Measurements from ENCODE around the gene NRG2. TPM values are rescaled to one million over a fixed set of nuclear protein-coding genes. Genes with fewer than 3 reads are reported as not detected.

NRG2 gene
- total RNA-seq, 2 experiments from 2014 or later, result not detected

GRCh38 chr5:139958432-139959148 lies 84.5 kb downstream of the NRG2 start:
- no peak for DNase-seq
- H3K27ac Mint-ChIP-seq, result no peak overlapping the region
- no peak overlapping the region for H3K4me3 Mint-ChIP-seq
- H3K36me3 Mint-ChIP-seq (ENCODE audit: low read depth), result no peaks in the 10 kb centered on the region
- H3K27me3 Mint-ChIP-seq, result no peaks in the 10 kb centered on the region
- ChIA-PET CTCF (interaction anchor here (0.8 to 4.6 kb wide), 3 partner anchors 8 to 171 kb away, joined by 3 to 25 read pairs (median 3); no protein-coding TSS in a partner anchor), POLR2A (no interaction called here)
- H3K9me3 Mint-ChIP-seq, result no peaks in the 10 kb centered on the region
- H3K4me1 Mint-ChIP-seq, result no peaks in the 10 kb centered on the region

DNA sequence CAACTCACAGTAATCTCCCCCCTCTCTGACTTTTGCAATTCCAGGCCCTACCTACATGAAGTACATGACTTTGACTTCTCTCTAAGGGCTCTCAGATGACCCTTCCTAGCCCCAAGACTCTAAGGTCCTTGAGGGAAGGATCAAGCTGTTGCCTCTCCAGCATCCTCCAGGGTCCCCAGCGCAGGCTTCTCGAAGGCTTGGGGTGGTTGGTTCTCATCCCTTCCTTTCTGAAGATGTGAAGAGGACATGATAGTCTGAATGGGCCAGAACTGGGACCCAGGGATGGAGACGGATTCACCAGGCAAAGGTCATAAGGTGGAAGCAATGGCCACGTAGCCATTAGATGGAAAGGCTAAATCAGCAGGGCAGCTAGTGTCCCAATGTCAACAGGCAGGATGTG lies 86.8 kb downstream of the NRG2 start:
- Mint-ChIP-seq H3K27me3 (no peaks in the 10 kb centered on the region), H3K9me3 (no peaks in the 10 kb centered on the region), H3K36me3 (ENCODE audit: low read depth) (no peaks in the 10 kb centered on the region), H3K27ac (no peak overlapping the region), H3K4me1 (no peaks in the 10 kb centered on the region), H3K4me3 (no peak overlapping the region)
- ChIA-PET CTCF (interaction anchor here (1.1 to 4.6 kb wide), 5 partner anchors 10 to 181 kb away, joined by 3 to 25 read pairs (median 3); no protein-coding TSS in a partner anchor), POLR2A (no interaction called here)
- DNase-seq, result no peak

DNA sequence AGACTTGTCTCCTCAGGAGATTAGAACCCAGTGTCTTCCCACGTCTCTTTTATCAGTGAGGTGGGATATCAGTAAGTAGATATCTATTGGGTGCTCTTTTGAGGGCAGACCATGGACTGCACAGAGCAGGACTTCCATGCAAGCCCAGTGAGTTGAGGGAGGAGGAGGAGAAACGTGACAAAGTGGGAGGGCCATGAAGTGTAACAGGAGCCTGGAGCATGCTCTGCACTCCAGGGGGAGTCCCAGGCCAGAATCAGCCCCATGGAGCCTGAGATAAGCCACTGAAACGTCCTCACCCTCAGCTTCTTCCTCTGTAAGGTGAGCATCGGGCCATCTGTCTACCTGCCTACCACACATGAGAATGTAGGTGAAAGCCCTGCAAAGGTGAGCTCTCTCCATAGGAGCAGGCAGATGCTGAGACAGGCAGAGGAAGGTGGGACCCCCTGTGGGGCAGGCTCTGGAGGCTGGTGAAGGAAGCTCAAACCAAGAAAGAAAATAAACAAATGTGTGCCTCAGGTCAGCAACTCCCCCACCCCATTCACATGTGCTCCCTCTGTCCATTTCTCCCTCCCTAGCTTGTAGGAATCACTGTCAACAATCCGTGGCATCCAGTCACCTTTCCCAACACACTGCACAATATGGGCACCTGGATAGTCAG lies 87.4 kb downstream of the NRG2 start:
- no peaks in the 10 kb centered on the region for H3K4me1 Mint-ChIP-seq
- POLR2A ChIA-PET, result no interaction called here
- DNase-seq, result no peak
- no peak overlapping the region for H3K27ac Mint-ChIP-seq
- no peaks in the 10 kb centered on the region for H3K9me3 Mint-ChIP-seq
- CTCF ChIA-PET, result interaction anchor here (1.1 to 4.6 kb wide), 5 partner anchors 11 to 180 kb away, joined by 3 to 25 read pairs (median 3); no protein-coding TSS in a partner anchor
- no peak overlapping the region for H3K4me3 Mint-ChIP-seq
- peaks cover under 1% of the 10 kb centered on the region for H3K27me3 Mint-ChIP-seq
- H3K36me3 Mint-ChIP-seq (ENCODE audit: low read depth), result no peaks in the 10 kb centered on the region

- ChIA-PET POLR2A (no interaction called here), CTCF (interaction anchor here (1.4 to 4.6 kb wide), 2 partner anchors 13 to 30 kb away, joined by 3 to 25 read pairs; no protein-coding TSS in a partner anchor)
- Mint-ChIP-seq H3K27ac (no peak overlapping the region), H3K4me3 (no peak overlapping the region), H3K36me3 (ENCODE audit: low read depth) (no peaks in the 10 kb centered on the region), H3K9me3 (no peaks in the 10 kb centered on the region), H3K4me1 (no peaks in the 10 kb centered on the region), H3K27me3 (peaks cover 4% of the 10 kb centered on the region)
- DNase-seq, result no peak
These were observed 88.0 kb downstream of the NRG2 start for GRCh38 chr5:139955053-139955605.

DNA sequence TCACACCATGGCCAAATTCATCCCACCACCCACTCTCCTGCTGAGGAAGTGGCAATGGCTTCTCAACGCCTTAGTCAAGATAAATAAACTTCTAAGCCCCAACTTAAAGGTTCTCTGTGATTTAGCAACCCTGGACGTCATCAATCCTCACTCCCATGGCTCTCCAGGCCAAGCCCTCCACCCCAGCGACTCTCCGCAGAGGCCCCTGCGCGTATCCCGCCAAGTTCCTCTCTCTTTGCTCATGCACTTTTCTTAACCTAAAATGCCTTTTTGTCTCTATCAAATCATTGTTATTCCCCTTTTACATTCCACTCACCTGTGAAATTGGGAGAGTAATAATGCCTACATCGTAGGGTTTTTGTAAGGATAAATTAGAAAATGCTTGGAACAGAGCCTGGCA lies 88.6 kb downstream of the NRG2 start:
- no peak overlapping the region for H3K27ac Mint-ChIP-seq
- no peaks in the 10 kb centered on the region for H3K4me1 Mint-ChIP-seq
- no peak for DNase-seq
- peaks cover 4% of the 10 kb centered on the region for H3K27me3 Mint-ChIP-seq
- POLR2A ChIA-PET, result no interaction called here
- no peak overlapping the region for H3K4me3 Mint-ChIP-seq
- CTCF ChIA-PET, result interaction anchor here (1.3 to 4.6 kb wide), 2 partner anchors 14 to 15 kb away, joined by 3 to 25 read pairs; no protein-coding TSS in a partner anchor
- no peaks in the 10 kb centered on the region for H3K36me3 Mint-ChIP-seq (ENCODE audit: low read depth)
- no peaks in the 10 kb centered on the region for H3K9me3 Mint-ChIP-seq

DNA sequence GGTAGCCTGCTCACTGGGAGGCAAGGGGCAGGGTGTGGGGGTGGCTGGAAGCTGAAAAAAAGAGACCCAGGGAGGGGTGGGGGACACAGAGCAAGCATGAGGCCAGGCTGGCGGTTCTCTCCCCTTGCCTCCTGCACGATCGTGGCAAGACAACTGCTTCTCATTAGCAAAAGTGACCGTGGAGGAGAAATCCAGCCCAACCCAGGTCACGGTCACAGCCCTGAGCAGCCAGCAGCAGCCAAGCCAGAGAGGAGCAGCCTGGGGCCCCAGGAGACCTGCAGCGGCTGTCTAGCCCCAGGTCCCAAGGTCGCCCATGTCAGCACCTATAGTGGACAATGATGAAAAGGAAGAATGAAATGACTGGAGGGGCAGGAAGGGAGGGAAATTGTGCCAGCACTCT lies 89.1 kb downstream of the NRG2 start:
- POLR2A ChIA-PET, result no interaction called here
- Mint-ChIP-seq H3K36me3 (ENCODE audit: low read depth) (no peaks in the 10 kb centered on the region), H3K9me3 (no peaks in the 10 kb centered on the region), H3K27me3 (peaks cover 7% of the 10 kb centered on the region), H3K4me1 (no peaks in the 10 kb centered on the region), H3K4me3 (no peak overlapping the region), H3K27ac (no peak overlapping the region)
- CTCF ChIA-PET, result interaction anchor here (1.3 kb wide), 1 partner anchor 15 kb away, joined by 3 read pairs; no protein-coding TSS in a partner anchor
- no peak for DNase-seq

DNA sequence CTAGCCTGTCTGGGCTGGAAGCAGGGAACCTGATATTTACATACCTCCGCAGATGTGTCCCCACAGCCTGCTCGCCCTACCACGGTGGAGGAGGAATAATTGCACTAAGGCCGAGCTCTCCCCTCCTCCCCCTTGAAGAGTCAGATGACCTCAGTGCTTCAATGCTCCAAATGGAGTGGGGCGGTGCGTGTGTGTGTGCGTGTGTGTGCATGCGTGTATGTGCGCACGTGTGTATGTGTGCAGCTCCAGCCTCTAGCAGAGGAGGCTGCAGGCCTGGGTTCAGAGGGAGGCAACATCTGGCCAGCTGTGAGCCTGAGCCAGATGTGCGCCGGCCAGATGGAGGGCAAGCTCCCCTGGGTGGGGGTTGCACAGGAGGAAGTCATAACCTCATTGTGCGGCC lies 90.5 kb downstream of the NRG2 start:
- DNase-seq, result no peak
- Mint-ChIP-seq H3K4me1 (no peaks in the 10 kb centered on the region), H3K27me3 (peaks cover 18% of the 10 kb centered on the region), H3K9me3 (no peaks in the 10 kb centered on the region), H3K36me3 (ENCODE audit: low read depth) (no peaks in the 10 kb centered on the region), H3K27ac (no peak overlapping the region), H3K4me3 (no peak overlapping the region)
- CTCF ChIA-PET, result interaction anchor here (1.3 kb wide), 1 partner anchor 17 kb away, joined by 3 read pairs; no protein-coding TSS in a partner anchor
- POLR2A ChIA-PET, result no interaction called here

- H3K36me3 Mint-ChIP-seq (ENCODE audit: low read depth), result no peaks in the 10 kb centered on the region
- POLR2A ChIA-PET, result no interaction called here
- no peaks in the 10 kb centered on the region for H3K4me1 Mint-ChIP-seq
- DNase-seq, result no peak
- H3K27me3 Mint-ChIP-seq, result peaks cover 22% of the 10 kb centered on the region
- no peak overlapping the region for H3K4me3 Mint-ChIP-seq
- H3K27ac Mint-ChIP-seq, result no peak overlapping the region
- CTCF ChIA-PET, result interaction anchor here (1.3 kb wide), 1 partner anchor 17 kb away, joined by 3 read pairs; no protein-coding TSS in a partner anchor
- no peaks in the 10 kb centered on the region for H3K9me3 Mint-ChIP-seq
These were observed 91.1 kb downstream of the NRG2 start for GRCh38 chr5:139951983-139952382.

GRCh38 chr5:139951296-139951924 lies 91.7 kb downstream of the NRG2 start:
- CTCF ChIA-PET, result interaction anchor here (1.0 to 1.3 kb wide), 2 partner anchors 17 to 18 kb away, joined by 3 read pairs; no protein-coding TSS in a partner anchor
- Mint-ChIP-seq H3K27ac (no peak overlapping the region), H3K9me3 (no peaks in the 10 kb centered on the region), H3K27me3 (peaks cover 25% of the 10 kb centered on the region), H3K4me3 (no peak overlapping the region), H3K36me3 (ENCODE audit: low read depth) (no peaks in the 10 kb centered on the region), H3K4me1 (no peaks in the 10 kb centered on the region)
- no peak for DNase-seq
- POLR2A ChIA-PET, result no interaction called here

DNA sequence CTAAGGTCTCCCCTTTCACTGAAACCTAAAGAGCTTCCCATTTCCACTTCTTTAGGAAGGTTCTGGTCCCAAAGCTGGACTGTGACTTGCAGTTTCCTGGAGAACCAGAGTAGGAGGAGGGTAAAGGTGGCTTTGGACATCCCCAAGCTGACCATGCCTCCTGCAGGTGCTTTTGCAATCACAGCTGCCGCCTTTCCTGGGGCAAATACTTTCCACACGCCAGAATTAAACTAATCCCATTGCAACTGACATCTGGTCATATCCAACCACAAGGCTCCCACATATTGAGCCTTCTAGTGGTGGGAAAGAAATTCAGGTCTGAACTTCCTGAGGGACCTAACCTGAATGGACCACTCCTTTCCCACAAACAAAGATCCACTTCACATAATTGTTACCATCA lies 92.7 kb downstream of the NRG2 start:
- H3K36me3 Mint-ChIP-seq (ENCODE audit: low read depth), result no peaks in the 10 kb centered on the region
- ChIA-PET CTCF (interaction anchor here (1.0 to 1.2 kb wide), 2 partner anchors 18 to 60 kb away, joined by 3 read pairs; no protein-coding TSS in a partner anchor), POLR2A (no interaction called here)
- H3K4me1 Mint-ChIP-seq, result no peaks in the 10 kb centered on the region
- no peaks in the 10 kb centered on the region for H3K9me3 Mint-ChIP-seq
- H3K27ac Mint-ChIP-seq, result no peak overlapping the region
- H3K4me3 Mint-ChIP-seq, result no peak overlapping the region
- H3K27me3 Mint-ChIP-seq, result peaks cover 31% of the 10 kb centered on the region
- no peak for DNase-seq

GRCh38 chr5:139949710-139950109 lies 93.4 kb downstream of the NRG2 start:
- Mint-ChIP-seq H3K4me3 (no peak overlapping the region), H3K27me3 (peaks cover 38% of the 10 kb centered on the region), H3K27ac (no peak overlapping the region), H3K4me1 (no peaks in the 10 kb centered on the region), H3K9me3 (no peaks in the 10 kb centered on the region), H3K36me3 (ENCODE audit: low read depth) (no peaks in the 10 kb centered on the region)
- ChIA-PET CTCF (interaction anchor here (1.2 kb wide), 1 partner anchor 59 kb away, joined by 3 read pairs; no protein-coding TSS in a partner anchor), POLR2A (no interaction called here)
- no peak for DNase-seq

- ChIA-PET CTCF (interaction anchor here (1.3 kb wide), 1 partner anchor 21 kb away, joined by 4 read pairs; no protein-coding TSS in a partner anchor), POLR2A (no interaction called here)
- Mint-ChIP-seq H3K4me1 (no peaks in the 10 kb centered on the region), H3K27me3 (peaks cover 47% of the 10 kb centered on the region), H3K9me3 (no peaks in the 10 kb centered on the region), H3K4me3 (no peak overlapping the region), H3K27ac (no peak overlapping the region), H3K36me3 (ENCODE audit: low read depth) (no peaks in the 10 kb centered on the region)
- no peak for DNase-seq
These were observed 95.4 kb downstream of the NRG2 start for GRCh38 chr5:139947727-139948126.

All from activated CD4-positive, alpha-beta T cell treated with anti-CD3 and anti-CD28 coated beads, Interleukin-2, amount 10 ng/mL, durations not matched to agents 7 days and 5 days (primary cell).